Middle frontal gyrus (tissue), 1 donor: ENCODE results near the gene WWOX.

ENCODE experiments used
- DNase-seq: peaks from one replicate; pipeline ENCODE4 v3.0.0-alpha.2; 2015; ENCODE audit warnings: low spot score; ENCODE audit errors: extremely low spot score

WWOX gene

GRCh38 chr16:78292844-78293380, 193.5 kb downstream of the WWOX start:
- DNase-seq = no peak

- no peak for DNase-seq
Observed at GRCh38 chr16:78294538-78295225, 195.2 kb downstream of the WWOX start.

- DNase-seq = no peak
Observed at GRCh38 chr16:78297066-78297666, 197.7 kb downstream of the WWOX start.

GRCh38 chr16:78298986-78299385, 199.5 kb downstream of the WWOX start:
- DNase-seq = no peak

- DNase-seq = no peak
Observed at GRCh38 chr16:78300469-78300868, 201.0 kb downstream of the WWOX start.

- DNase-seq = no peak
Observed at GRCh38 chr16:78303946-78304345, 204.5 kb downstream of the WWOX start.

GRCh38 chr16:78306361-78306760, 206.9 kb downstream of the WWOX start:
- no peak for DNase-seq

- DNase-seq = no peak
Observed at GRCh38 chr16:78307824-78308528, 208.5 kb downstream of the WWOX start.

- DNase-seq = no peak
Observed at GRCh38 chr16:78309763-78310162, 210.3 kb downstream of the WWOX start.

GRCh38 chr16:78310196-78310595, 210.7 kb downstream of the WWOX start:
- no peak for DNase-seq

- DNase-seq = no peak
Observed at GRCh38 chr16:78310990-78311561, 211.6 kb downstream of the WWOX start.

- no peak for DNase-seq
Observed at GRCh38 chr16:78311831-78312230, 212.4 kb downstream of the WWOX start.

- no peak for DNase-seq
Observed at GRCh38 chr16:78317564-78318240, 218.2 kb downstream of the WWOX start.

GRCh38 chr16:78321620-78322360, 222.3 kb downstream of the WWOX start:
- DNase-seq = no peak

- DNase-seq = no peak
Observed at GRCh38 chr16:78323315-78323714, 223.9 kb downstream of the WWOX start.

GRCh38 chr16:78324649-78325285, 225.3 kb downstream of the WWOX start:
- no peak for DNase-seq

- DNase-seq = no peak
Observed at GRCh38 chr16:78325468-78326352, 226.3 kb downstream of the WWOX start.

- no peak for DNase-seq
Observed at GRCh38 chr16:78326731-78327130, 227.3 kb downstream of the WWOX start.

- no peak for DNase-seq
Observed at GRCh38 chr16:78331731-78332130, 232.3 kb downstream of the WWOX start.
